ENCODE results near the gene CD300LG.

The CD300LG gene

GRCh38 chr17:43805117-43805516 is 41.9 kb upstream of the CD300LG start:
- Mint-ChIP-seq H3K9me3 (peaks cover 11% of the 10 kb centered on the region), H3K27me3 (ENCODE audit: low read depth, poor library complexity) (peaks cover 11% of the 10 kb centered on the region), H3K36me3 (ENCODE audit: low read depth) (peaks cover 57% of the 10 kb centered on the region), H3K27ac (no peak overlapping the region), H3K4me1 (peaks cover 14% of the 10 kb centered on the region), H3K4me3 (no peak overlapping the region)
- DNase-seq, result no peak
- TF ChIP-seq CTCF (IDR thresholded peaks at IDR 0.05), result no peak

GRCh38 chr17:43808076-43808475 is 38.9 kb upstream of the CD300LG start:
- TF ChIP-seq CTCF (IDR thresholded peaks at IDR 0.05), result no peak
- Mint-ChIP-seq H3K36me3 (ENCODE audit: low read depth) (peaks cover 61% of the 10 kb centered on the region), H3K4me3 (no peak overlapping the region), H3K9me3 (peaks cover 11% of the 10 kb centered on the region), H3K4me1 (peaks cover 13% of the 10 kb centered on the region), H3K27me3 (ENCODE audit: low read depth, poor library complexity) (peaks cover 7% of the 10 kb centered on the region), H3K27ac (no peak overlapping the region)
- no peak for DNase-seq

GRCh38 chr17:43809121-43809520 is 37.9 kb upstream of the CD300LG start:
- H3K9me3 Mint-ChIP-seq, result peaks cover 11% of the 10 kb centered on the region
- peaks cover 3% of the 10 kb centered on the region for H3K27me3 Mint-ChIP-seq (ENCODE audit: low read depth, poor library complexity)
- DNase-seq, result no peak
- peaks cover 8% of the 10 kb centered on the region for H3K4me1 Mint-ChIP-seq
- no peak for TF ChIP-seq CTCF (IDR thresholded peaks at IDR 0.05)
- peaks cover 60% of the 10 kb centered on the region for H3K36me3 Mint-ChIP-seq (ENCODE audit: low read depth)
- no peak overlapping the region for H3K27ac Mint-ChIP-seq
- H3K4me3 Mint-ChIP-seq, result no peak overlapping the region

GRCh38 chr17:43810226-43810715 is 36.7 kb upstream of the CD300LG start:
- no peak for TF ChIP-seq CTCF (IDR thresholded peaks at IDR 0.05)
- H3K36me3 Mint-ChIP-seq (ENCODE audit: low read depth), result peaks cover 57% of the 10 kb centered on the region

GRCh38 chr17:43810823-43811222 is 36.2 kb upstream of the CD300LG start:
- Mint-ChIP-seq H3K27me3 (ENCODE audit: low read depth, poor library complexity) (peaks cover 7% of the 10 kb centered on the region), H3K4me3 (no peak overlapping the region), H3K27ac (peak overlapping the region; percentile 72), H3K36me3 (ENCODE audit: low read depth) (peaks cover 51% of the 10 kb centered on the region), H3K9me3 (peaks cover 3% of the 10 kb centered on the region), H3K4me1 (peaks cover 13% of the 10 kb centered on the region)
- no peak for TF ChIP-seq CTCF (IDR thresholded peaks at IDR 0.05)
- no peak for DNase-seq

More at GRCh38 chr17:43810226-43810715, 36.7 kb upstream of the CD300LG start:
- Mint-ChIP-seq H3K4me3 (no peak overlapping the region), H3K9me3 (peaks cover 8% of the 10 kb centered on the region), H3K27ac (peak overlapping the region; percentile 48), H3K27me3 (ENCODE audit: low read depth, poor library complexity) (peaks cover 7% of the 10 kb centered on the region), H3K4me1 (peaks cover 13% of the 10 kb centered on the region)
- DNase-seq, result no peak

All from nephron progenitor cell (in vitro differentiated cells).